ENCODE results near the gene C13orf46. TPM values are rescaled to one million over a fixed set of nuclear protein-coding genes. Genes with fewer than 3 reads are reported as not detected.

The C13orf46 gene
- total and polyA plus RNA-seq, 10 donors: 0.09 to 4.2 (median 1.2) TPM

GRCh38 chr13:114008964-114009589, 35.2 kb upstream of the C13orf46 start:
- Histone ChIP-seq H3K4me1 (no peaks in the 10 kb centered on the region), H3K36me3 (peaks cover 0 to 69% (median 42%) of the 10 kb centered on the region in 6 donors), H3K9me3 (no peaks in the 10 kb centered on the region), H3K27ac (no peak overlapping the region), H3K27me3 (replicated peaks in 1 of 7) (no peaks in the 10 kb centered on the region), H3K4me3 (no peak overlapping the region)
- DNase-seq: peak; percentile 54
- TF ChIP-seq POLR2A (IDR thresholded peaks at IDR 0.05): no peak
- peak in 1 of 3 donors; percentile 30 for TF ChIP-seq POLR2AphosphoS5 (IDR thresholded peaks at IDR 0.05)
- whole genome bisulfite sequencing, 5 donors: 84 to 94% (median 91%) methylated on average over 22 to 33 of the region's 33 CpGs
- intact Hi-C loops (cut with DNase I; ENCODE audit: low total_unique reads): no loop called here

- intact Hi-C loops (cut with DNase I; ENCODE audit: low total_unique reads): no loop called here
- 90 to 97% (median 95%) methylated on average over 11 to 12 of the region's 12 CpGs for WGBS, 5 donors
Observed at GRCh38 chr13:114007566-114007965, 33.7 kb upstream of the C13orf46 start.

GRCh38 chr13:114005206-114005724, 31.4 kb upstream of the C13orf46 start:
- Histone ChIP-seq H3K9me3 (no peaks in the 10 kb centered on the region), H3K4me1 (no peaks in the 10 kb centered on the region), H3K27me3 (replicated peaks in 1 of 7) (no peaks in the 10 kb centered on the region), H3K36me3 (peaks cover 0 to 74% (median 29%) of the 10 kb centered on the region in 6 donors), H3K27ac (no peak overlapping the region), H3K4me3 (no peak overlapping the region)
- intact Hi-C loops (cut with DNase I; ENCODE audit: low total_unique reads): no loop called here
- peak; percentile 61 for DNase-seq
- no peak for TF ChIP-seq POLR2A (IDR thresholded peaks at IDR 0.05)
- peak in 1 of 3 donors; percentile 20 for TF ChIP-seq POLR2AphosphoS5 (IDR thresholded peaks at IDR 0.05)
- no peak for TF ChIP-seq CTCF (IDR thresholded peaks at IDR 0.05 in 8 of 11, conservative IDR thresholded peaks at IDR 0.05 in 3 of 11)
- 84 to 92% (median 88%) methylated on average over 15 of the region's 15 CpGs for WGBS, 5 donors

More at GRCh38 chr13:114007566-114007965, 33.7 kb upstream of the C13orf46 start:
- Histone ChIP-seq H3K4me3 (no peak overlapping the region), H3K9me3 (no peaks in the 10 kb centered on the region), H3K4me1 (no peaks in the 10 kb centered on the region), H3K36me3 (peaks cover 0 to 74% (median 40%) of the 10 kb centered on the region in 6 donors), H3K27ac (no peak overlapping the region), H3K27me3 (replicated peaks in 1 of 7) (no peaks in the 10 kb centered on the region)
- peak in 1 of 3 donors; percentile 28 for TF ChIP-seq POLR2AphosphoS5 (IDR thresholded peaks at IDR 0.05)
- no peak for TF ChIP-seq CTCF (IDR thresholded peaks at IDR 0.05 in 8 of 11, conservative IDR thresholded peaks at IDR 0.05 in 3 of 11)
- peak; percentile 34 for DNase-seq

GRCh38 chr13:114004420-114005205, 30.7 kb upstream of the C13orf46 start:
- WGBS, 5 donors: 86 to 91% (median 89%) methylated on average over 41 of the region's 41 CpGs
- Histone ChIP-seq H3K9me3 (no peaks in the 10 kb centered on the region), H3K27me3 (replicated peaks in 1 of 7) (no peaks in the 10 kb centered on the region), H3K4me3 (no peak overlapping the region), H3K36me3 (peaks cover 0 to 71% (median 23%) of the 10 kb centered on the region in 6 donors), H3K4me1 (no peaks in the 10 kb centered on the region), H3K27ac (no peak overlapping the region)
- peak; percentile 61 for DNase-seq
- intact Hi-C loops (cut with DNase I; ENCODE audit: low total_unique reads): no loop called here
- no peak for TF ChIP-seq CTCF (IDR thresholded peaks at IDR 0.05 in 8 of 11, conservative IDR thresholded peaks at IDR 0.05 in 3 of 11)
- TF ChIP-seq POLR2AphosphoS5 (IDR thresholded peaks at IDR 0.05): no peak
- no peak for TF ChIP-seq POLR2A (IDR thresholded peaks at IDR 0.05)
